ENCODE results near the gene POLR1A.

DNA sequence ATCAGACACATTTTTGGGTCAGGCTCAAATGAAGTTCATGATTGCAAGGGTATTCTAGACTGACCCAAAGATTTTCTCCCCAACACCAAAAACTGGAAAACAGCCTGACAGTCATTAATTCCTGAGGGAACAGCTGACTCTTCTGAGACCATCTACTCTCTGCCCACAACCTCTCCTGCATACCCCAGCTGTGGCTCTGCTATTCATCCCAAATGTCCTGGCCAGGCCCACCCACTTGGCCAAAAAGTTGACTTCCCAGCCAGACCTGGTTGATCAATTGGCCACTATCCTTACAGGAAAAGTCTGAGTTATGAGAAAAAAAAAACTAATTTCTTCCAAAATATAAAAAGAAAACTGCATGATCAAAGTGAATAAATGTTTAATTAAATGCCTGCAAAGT is 113.1 kb downstream of the POLR1A start:
- TF ChIP-seq SMAD4 (CRISPR knock-in tag; IDR thresholded peaks at IDR 0.05) (no peak), SP1 (CRISPR knock-in tag; conservative IDR thresholded peaks at IDR 0.05) (no peak), PRRX2 (CRISPR knock-in tag; IDR thresholded peaks at IDR 0.05) (no peak), FOXJ3 (CRISPR knock-in tag; IDR thresholded peaks at IDR 0.05; ENCODE audit: borderline replicate concordance) (no peak), TEAD4 (CRISPR knock-in tag; IDR thresholded peaks at IDR 0.05) (no peak), FOXK1 (CRISPR knock-in tag; IDR thresholded peaks at IDR 0.05) (no peak)
- TF ChIP-seq, protein P1, sequence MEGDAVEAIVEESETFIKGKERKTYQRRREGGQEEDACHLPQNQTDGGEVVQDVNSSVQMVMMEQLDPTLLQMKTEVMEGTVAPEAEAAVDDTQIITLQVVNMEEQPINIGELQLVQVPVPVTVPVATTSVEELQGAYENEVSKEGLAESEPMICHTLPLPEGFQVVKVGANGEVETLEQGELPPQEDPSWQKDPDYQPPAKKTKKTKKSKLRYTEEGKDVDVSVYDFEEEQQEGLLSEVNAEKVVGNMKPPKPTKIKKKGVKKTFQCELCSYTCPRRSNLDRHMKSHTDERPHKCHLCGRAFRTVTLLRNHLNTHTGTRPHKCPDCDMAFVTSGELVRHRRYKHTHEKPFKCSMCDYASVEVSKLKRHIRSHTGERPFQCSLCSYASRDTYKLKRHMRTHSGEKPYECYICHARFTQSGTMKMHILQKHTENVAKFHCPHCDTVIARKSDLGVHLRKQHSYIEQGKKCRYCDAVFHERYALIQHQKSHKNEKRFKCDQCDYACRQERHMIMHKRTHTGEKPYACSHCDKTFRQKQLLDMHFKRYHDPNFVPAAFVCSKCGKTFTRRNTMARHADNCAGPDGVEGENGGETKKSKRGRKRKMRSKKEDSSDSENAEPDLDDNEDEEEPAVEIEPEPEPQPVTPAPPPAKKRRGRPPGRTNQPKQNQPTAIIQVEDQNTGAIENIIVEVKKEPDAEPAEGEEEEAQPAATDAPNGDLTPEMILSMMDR (IDR thresholded peaks at IDR 0.05) = no peak
- TF ChIP-seq, protein P2, sequence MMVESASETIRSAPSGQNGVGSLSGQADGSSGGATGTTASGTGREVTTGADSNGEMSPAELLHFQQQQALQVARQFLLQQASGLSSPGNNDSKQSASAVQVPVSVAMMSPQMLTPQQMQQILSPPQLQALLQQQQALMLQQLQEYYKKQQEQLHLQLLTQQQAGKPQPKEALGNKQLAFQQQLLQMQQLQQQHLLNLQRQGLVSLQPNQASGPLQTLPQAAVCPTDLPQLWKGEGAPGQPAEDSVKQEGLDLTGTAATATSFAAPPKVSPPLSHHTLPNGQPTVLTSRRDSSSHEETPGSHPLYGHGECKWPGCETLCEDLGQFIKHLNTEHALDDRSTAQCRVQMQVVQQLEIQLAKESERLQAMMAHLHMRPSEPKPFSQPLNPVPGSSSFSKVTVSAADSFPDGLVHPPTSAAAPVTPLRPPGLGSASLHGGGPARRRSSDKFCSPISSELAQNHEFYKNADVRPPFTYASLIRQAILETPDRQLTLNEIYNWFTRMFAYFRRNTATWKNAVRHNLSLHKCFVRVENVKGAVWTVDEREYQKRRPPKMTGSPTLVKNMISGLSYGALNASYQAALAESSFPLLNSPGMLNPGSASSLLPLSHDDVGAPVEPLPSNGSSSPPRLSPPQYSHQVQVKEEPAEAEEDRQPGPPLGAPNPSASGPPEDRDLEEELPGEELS (CRISPR knock-in tag; IDR thresholded peaks at IDR 0.05) = no peak
- TF ChIP-seq, protein P3, sequence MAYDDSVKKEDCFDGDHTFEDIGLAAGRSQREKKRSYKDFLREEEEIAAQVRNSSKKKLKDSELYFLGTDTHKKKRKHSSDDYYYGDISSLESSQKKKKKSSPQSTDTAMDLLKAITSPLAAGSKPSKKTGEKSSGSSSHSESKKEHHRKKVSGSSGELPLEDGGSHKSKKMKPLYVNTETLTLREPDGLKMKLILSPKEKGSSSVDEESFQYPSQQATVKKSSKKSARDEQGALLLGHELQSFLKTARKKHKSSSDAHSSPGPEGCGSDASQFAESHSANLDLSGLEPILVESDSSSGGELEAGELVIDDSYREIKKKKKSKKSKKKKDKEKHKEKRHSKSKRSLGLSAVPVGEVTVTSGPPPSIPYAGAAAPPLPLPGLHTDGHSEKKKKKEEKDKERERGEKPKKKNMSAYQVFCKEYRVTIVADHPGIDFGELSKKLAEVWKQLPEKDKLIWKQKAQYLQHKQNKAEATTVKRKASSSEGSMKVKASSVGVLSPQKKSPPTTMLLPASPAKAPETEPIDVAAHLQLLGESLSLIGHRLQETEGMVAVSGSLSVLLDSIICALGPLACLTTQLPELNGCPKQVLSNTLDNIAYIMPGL (CRISPR knock-in tag; IDR thresholded peaks at IDR 0.05) = no peak
- TF ChIP-seq, protein P4, sequence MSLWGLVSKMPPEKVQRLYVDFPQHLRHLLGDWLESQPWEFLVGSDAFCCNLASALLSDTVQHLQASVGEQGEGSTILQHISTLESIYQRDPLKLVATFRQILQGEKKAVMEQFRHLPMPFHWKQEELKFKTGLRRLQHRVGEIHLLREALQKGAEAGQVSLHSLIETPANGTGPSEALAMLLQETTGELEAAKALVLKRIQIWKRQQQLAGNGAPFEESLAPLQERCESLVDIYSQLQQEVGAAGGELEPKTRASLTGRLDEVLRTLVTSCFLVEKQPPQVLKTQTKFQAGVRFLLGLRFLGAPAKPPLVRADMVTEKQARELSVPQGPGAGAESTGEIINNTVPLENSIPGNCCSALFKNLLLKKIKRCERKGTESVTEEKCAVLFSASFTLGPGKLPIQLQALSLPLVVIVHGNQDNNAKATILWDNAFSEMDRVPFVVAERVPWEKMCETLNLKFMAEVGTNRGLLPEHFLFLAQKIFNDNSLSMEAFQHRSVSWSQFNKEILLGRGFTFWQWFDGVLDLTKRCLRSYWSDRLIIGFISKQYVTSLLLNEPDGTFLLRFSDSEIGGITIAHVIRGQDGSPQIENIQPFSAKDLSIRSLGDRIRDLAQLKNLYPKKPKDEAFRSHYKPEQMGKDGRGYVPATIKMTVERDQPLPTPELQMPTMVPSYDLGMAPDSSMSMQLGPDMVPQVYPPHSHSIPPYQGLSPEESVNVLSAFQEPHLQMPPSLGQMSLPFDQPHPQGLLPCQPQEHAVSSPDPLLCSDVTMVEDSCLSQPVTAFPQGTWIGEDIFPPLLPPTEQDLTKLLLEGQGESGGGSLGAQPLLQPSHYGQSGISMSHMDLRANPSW (CRISPR knock-in tag; conservative IDR thresholded peaks at IDR 0.05; ENCODE audit: low read depth) = no peak
- TF ChIP-seq, protein P5, sequence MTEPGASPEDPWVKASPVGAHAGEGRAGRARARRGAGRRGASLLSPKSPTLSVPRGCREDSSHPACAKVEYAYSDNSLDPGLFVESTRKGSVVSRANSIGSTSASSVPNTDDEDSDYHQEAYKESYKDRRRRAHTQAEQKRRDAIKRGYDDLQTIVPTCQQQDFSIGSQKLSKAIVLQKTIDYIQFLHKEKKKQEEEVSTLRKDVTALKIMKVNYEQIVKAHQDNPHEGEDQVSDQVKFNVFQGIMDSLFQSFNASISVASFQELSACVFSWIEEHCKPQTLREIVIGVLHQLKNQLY (CRISPR knock-in tag; IDR thresholded peaks at IDR 0.05) = no peak
